D721Med (cell line): ENCODE data around the gene CEP85.

Experiments used
- DNase-seq: peaks from one replicate; pipeline ENCODE4 v3.0.0; 2011; ENCODE audit warnings: low spot score; ENCODE audit not compliant: insufficient read length
- FAIRE-seq: peaks from 2 replicates; lab custom pipeline; 2011; peaks lifted over from hg19 to GRCh38; lab: Jason Lieb, UNC
- CTCF ChIP-seq: IDR thresholded peaks from 2 replicates; pipeline ENCODE4 v1.5.1; 2012; ENCODE audit warnings: mild to moderate bottlenecking, control low read depth; ENCODE audit not compliant: insufficient read depth; ENCODE audit errors: missing control alignments

Gene CEP85

DNA sequence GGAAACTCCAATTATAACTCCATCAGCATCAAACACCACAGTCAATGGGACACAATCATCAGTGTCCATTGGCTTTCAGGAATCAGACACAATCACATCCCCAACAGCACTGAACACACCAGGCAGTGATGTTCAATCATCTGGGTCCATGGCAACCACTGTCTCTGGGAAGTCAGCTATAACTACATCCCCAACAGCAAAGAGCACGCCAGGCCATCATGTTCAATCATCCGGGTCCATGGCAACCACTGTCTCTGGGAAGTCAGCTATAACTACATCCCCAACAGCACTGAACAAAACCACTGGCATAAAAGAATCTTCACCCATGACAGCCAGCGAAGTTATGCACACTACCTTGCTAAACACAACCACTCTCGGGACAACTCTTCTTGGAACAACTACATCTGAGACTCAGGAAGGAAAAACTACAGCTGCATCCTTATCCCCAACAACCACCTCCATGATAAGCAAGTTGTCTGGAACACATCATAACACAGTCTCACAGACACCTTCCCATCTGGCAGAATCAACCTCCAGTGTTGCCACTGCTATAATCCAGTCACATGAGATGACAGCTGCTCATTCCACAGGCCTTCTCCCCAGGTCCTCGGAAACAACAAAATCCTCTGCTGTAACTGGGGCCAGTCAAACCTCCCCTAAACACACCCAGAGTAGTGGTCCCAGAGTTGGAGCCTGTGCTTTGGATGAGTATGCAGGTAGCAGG is 23.7 kb upstream of the CEP85 start:
- no peak for FAIRE-seq
- no peak for TF ChIP-seq CTCF
- no peak for DNase-seq

DNA sequence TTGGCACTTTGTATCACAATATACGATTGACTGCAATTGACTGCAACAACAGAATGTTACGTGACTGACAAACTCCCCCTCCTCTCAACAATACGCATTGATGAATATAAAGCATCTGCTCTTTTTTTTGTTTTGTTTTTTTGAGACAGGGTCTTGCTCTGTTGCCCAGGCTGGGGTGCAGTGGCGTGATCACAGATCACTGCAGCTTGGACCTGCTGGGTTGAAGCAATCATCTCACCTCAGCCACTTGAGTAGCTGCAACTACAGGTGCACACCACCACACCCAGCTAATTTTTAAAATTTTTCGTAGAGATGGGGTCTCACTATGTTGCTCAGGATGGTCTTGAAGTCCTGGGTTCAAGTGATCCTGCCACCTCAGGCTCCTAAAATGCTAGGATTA is 21.3 kb upstream of the CEP85 start:
- no peak for FAIRE-seq
- no peak for DNase-seq
- no peak for TF ChIP-seq CTCF

DNA sequence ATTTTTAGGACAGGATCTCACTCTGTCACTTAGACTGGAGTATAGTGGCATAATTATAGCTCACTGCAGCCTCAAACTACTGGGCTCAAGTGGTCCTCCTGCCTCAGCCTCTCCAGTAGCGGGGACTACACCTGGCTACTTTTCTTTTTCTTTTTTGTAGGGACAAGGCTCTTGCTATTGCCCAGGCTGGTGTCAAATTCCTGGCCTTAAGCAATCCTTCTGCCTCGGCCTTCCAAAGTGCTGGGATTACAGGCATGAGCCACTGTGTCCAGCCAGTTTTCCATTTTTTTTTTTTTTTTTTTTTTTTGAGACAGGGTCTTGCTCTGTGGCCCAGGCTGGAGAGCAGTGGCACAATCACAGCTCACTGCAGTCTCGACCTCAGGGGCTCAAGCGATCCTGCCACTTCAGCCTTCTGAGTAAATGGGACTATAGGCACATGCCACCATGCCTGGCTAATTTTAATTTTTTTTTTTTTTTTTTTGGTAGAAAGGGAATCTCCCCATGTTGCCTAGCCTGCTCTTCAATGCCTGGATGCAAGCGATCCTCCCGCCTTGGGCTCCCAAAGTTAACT is 20.6 kb upstream of the CEP85 start:
- DNase-seq = no peak
- TF ChIP-seq CTCF = no peak
- no peak for FAIRE-seq

GRCh38 chr1:26215246-26215645 is 18.8 kb upstream of the CEP85 start:
- FAIRE-seq (no peak), DNase-seq (no peak)
- TF ChIP-seq CTCF = no peak

DNA sequence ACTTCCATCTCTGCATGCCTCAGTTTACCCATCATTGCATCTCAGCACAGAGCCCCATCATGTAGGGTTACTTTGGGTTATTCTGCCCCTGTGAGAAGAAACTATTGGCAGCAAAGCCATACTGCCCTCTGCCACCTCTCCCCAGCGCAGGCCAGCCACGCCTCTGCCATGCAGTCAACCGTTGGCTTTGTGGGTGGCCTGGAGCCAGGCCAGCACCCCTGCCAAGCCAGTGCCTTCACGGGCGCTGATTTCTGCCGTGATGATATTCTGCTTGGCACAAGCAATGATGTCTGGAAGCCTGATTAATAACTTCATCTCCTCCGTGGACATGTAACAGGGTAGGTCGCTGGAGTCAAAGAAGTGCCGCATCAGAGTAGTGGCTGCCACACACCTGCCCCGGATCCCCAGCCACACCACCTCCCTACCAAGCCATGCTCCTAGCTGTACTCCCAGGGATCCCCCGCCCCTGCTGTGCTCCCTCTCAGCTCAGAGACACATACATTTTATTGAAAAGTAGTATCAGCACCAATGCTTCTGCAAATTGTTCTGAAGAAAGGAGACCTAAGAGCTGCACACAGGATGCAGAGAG is 15.0 kb upstream of the CEP85 start:
- no peak for TF ChIP-seq CTCF
- no peak for DNase-seq
- FAIRE-seq = no peak

- FAIRE-seq (no peak), DNase-seq (no peak)
- no peak for TF ChIP-seq CTCF
Measured at GRCh38 chr1:26220199-26220912, 13.6 kb upstream of the CEP85 start.

DNA sequence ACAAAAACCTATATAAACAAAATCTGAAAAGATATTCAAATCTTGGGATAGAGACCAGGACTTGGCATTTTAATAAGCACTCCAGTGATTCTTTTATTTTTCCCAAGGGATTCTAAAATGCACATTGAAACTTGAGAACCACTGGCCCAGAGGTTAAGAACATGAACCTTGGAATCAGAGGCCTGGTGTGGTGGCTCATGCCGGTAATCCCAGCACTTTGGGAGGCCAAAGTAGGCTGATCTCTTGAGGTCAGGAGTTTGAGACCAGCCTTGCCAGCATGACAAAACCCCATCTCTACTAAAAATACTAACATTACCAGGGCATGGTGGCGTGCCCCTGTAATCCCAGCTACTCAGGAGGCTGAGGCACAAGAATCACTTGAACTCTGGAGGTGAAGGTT is 12.9 kb upstream of the CEP85 start:
- DNase-seq = no peak
- no peak for FAIRE-seq
- no peak for TF ChIP-seq CTCF
